Measurements from ENCODE around the gene ZMAT1. TPM values are rescaled to one million over a fixed set of nuclear protein-coding genes. Genes with fewer than 3 reads are reported as not detected.
"Not testable (repeated sequence)": the region's sequence is repeated elsewhere in the genome, so short reads cannot be mapped to it uniquely, and the experiment has no call there.

The ZMAT1 gene
- total RNA-seq, result 14.8 TPM
- 1 to 10 TPM; 1.0 to 2.3 (median 2.0) TPM for polyA plus RNA-seq

DNA sequence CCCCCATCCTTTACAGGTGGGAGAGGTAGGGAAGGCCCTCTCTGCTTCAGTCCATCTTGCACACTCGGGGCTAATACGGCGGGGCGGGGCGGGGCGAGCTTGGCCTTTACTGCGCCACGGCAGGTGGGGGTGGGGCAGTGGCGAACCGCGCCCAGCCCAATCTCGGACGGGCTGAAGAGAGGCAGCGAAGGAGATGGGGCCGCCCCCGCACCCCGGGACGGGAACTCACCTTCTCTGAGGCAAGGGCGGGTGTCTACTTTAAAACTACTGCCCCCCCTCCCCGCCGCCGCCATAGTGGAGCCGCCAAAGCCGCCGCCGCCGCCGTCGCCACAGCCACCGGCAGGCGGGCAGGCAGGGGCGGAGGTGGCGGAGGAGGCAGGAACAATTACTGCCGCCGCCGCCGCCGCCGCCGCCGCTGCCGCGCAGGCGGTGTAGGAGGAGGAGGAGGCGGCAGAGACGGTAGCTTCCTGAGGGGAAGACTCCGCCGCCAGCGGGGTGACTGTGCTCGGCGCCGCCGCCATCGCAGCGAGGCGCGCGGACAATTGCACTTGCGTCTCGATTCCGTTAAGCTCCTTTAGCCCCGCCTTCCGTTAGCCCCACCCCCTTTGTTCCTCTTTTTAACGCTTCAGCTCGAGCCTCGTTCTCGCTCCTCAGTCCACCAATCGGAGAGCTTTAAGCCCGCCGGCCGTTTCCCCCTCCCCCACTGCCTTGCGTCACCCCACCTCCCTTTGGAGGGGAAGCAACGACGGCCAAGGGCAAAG is at the start of gene ZMAT1:
TSS of gene ZMAT1 (minus strand) at position 540 of the 761 bp plus-strand sequence. CDS start at position 521, 19 bp downstream.
- peak within 1 kb of the TSS; percentile 83 for H3K4me3 ChIP-seq (ENCODE audit: low read depth, low read length)
- DNase-seq (peak; percentile 83 to 94 (median 88)), ATAC-seq (ENCODE audit: low read depth in 2 of 2) (peak; percentile 83 to 89)
- Mint-ChIP-seq H3K36me3 (no peaks in the 10 kb centered on the region), H3K4me1 (peaks cover 5 to 22% (median 17%) of the 10 kb centered on the region in 4 donors), H3K9me3 (no peaks in the 10 kb centered on the region), H3K27ac (peak within 1 kb of the TSS; percentile 90 to 99 (median 95)), H3K27me3 (peaks cover 5% of the 10 kb centered on the region), H3K4me3 (peak within 1 kb of the TSS; percentile 83 to 98 (median 86))
- no peaks in the 10 kb centered on the region for H3K27me3 ChIP-seq (ENCODE audit: control insufficient read depth, insufficient read depth, low read length)
- H3K36me3 ChIP-seq (ENCODE audit: control insufficient read depth, insufficient read depth, low read length), result no peaks in the 10 kb centered on the region
- H3K4me1 ChIP-seq (ENCODE audit: control insufficient read depth, insufficient read depth, low read length, poor library complexity, severe bottlenecking), result peaks cover 4% of the 10 kb centered on the region
- H3K9me3 ChIP-seq (ENCODE audit: control insufficient read depth in 2 of 2, low read length in 2 of 2), result no peaks in the 10 kb centered on the region
- peak within 1 kb of the TSS; percentile 84 for H3K27ac ChIP-seq (ENCODE audit: insufficient read depth, low read length, poor library complexity, severe bottlenecking)

DNA sequence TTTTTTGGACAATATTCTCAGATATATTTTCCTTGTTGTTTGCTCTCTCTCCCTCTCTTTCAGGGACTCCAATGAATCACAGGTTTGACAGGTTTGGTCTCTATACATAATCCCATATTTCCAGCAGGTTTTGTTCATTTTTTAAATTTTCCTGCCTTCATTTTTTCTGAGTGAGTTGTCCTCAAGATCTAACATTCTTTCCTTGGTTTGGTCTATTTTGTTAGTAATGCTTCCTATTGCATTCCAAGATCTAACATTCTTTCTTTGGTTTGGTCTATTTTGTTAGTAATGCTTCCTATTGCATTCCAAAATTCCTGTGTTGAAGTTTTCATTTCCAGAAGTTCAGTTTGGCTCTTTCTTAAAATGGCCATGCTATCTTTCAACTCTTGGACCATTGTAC is 45.3 kb upstream of the ZMAT1 start:
- DNase-seq (no peak), ATAC-seq (ENCODE audit: low read depth in 2 of 2) (no peak)
- H3K27ac ChIP-seq (ENCODE audit: insufficient read depth, low read length, poor library complexity, severe bottlenecking), result no peak overlapping the region
- Mint-ChIP-seq H3K4me3 (no peak overlapping the region), H3K36me3 (no peaks in the 10 kb centered on the region), H3K27me3 (peaks cover 5% of the 10 kb centered on the region), H3K9me3 (peaks cover 0 to 3% (median 0%) of the 10 kb centered on the region in 7 donors), H3K4me1 (no peaks in the 10 kb centered on the region), H3K27ac (no peak overlapping the region)
- no peak overlapping the region for H3K4me3 ChIP-seq (ENCODE audit: low read depth, low read length)
- H3K27me3 ChIP-seq (ENCODE audit: control insufficient read depth, insufficient read depth, low read length), result no peaks in the 10 kb centered on the region
- no peaks in the 10 kb centered on the region for H3K4me1 ChIP-seq (ENCODE audit: control insufficient read depth, insufficient read depth, low read length, poor library complexity, severe bottlenecking)
- no peaks in the 10 kb centered on the region for H3K9me3 ChIP-seq (ENCODE audit: control insufficient read depth in 2 of 2, low read length in 2 of 2)
- no peaks in the 10 kb centered on the region for H3K36me3 ChIP-seq (ENCODE audit: control insufficient read depth, insufficient read depth, low read length)

- H3K27me3 Mint-ChIP-seq, result peaks cover 5% of the 10 kb centered on the region
- H3K4me1 Mint-ChIP-seq, result no peaks in the 10 kb centered on the region
- H3K9me3 ChIP-seq (ENCODE audit: control insufficient read depth in 2 of 2, low read length in 2 of 2), result no peaks in the 10 kb centered on the region
- H3K4me3 ChIP-seq (ENCODE audit: low read depth, low read length), result no peak overlapping the region
- ATAC-seq (ENCODE audit: low read depth in 2 of 2) (no peak), DNase-seq (no peak)
- peaks cover 0 to 3% (median 0%) of the 10 kb centered on the region in 7 donors for H3K9me3 Mint-ChIP-seq
- no peaks in the 10 kb centered on the region for H3K36me3 Mint-ChIP-seq
- H3K27me3 ChIP-seq (ENCODE audit: control insufficient read depth, insufficient read depth, low read length), result no peaks in the 10 kb centered on the region
- H3K4me1 ChIP-seq (ENCODE audit: control insufficient read depth, insufficient read depth, low read length, poor library complexity, severe bottlenecking), result no peaks in the 10 kb centered on the region
- no peak overlapping the region for H3K4me3 Mint-ChIP-seq
- H3K27ac Mint-ChIP-seq, result no peak overlapping the region
- H3K36me3 ChIP-seq (ENCODE audit: control insufficient read depth, insufficient read depth, low read length), result no peaks in the 10 kb centered on the region
- no peak overlapping the region for H3K27ac ChIP-seq (ENCODE audit: insufficient read depth, low read length, poor library complexity, severe bottlenecking)
Measured at GRCh38 chrX:101973066-101973465, 41.2 kb upstream of the ZMAT1 start.

- H3K36me3 ChIP-seq (ENCODE audit: control insufficient read depth, insufficient read depth, low read length); H3K9me3 Mint-ChIP-seq; H3K27ac ChIP-seq (ENCODE audit: insufficient read depth, low read length, poor library complexity, severe bottlenecking); H3K27me3 ChIP-seq (ENCODE audit: control insufficient read depth, insufficient read depth, low read length); H3K27ac Mint-ChIP-seq; DNase-seq; H3K9me3 ChIP-seq (ENCODE audit: control insufficient read depth in 2 of 2, low read length in 2 of 2); ATAC-seq (ENCODE audit: low read depth in 2 of 2); H3K4me1 ChIP-seq (ENCODE audit: control insufficient read depth, insufficient read depth, low read length, poor library complexity, severe bottlenecking); H3K4me3 Mint-ChIP-seq; H3K4me1 Mint-ChIP-seq; H3K27me3 Mint-ChIP-seq; H3K4me3 ChIP-seq (ENCODE audit: low read depth, low read length); H3K36me3 Mint-ChIP-seq: not testable (repeated sequence)
Measured at GRCh38 chrX:101964923-101965539, 33.2 kb upstream of the ZMAT1 start.

- Mint-ChIP-seq H3K9me3 (peaks cover 0 to 5% (median 0%) of the 10 kb centered on the region in 7 donors), H3K4me1 (no peaks in the 10 kb centered on the region), H3K27me3 (peaks cover 2% of the 10 kb centered on the region), H3K27ac (no peak overlapping the region), H3K36me3 (no peaks in the 10 kb centered on the region), H3K4me3 (no peak overlapping the region)
- Histone ChIP-seq H3K27ac (ENCODE audit: insufficient read depth, low read length, poor library complexity, severe bottlenecking) (no peak overlapping the region), H3K4me1 (ENCODE audit: control insufficient read depth, insufficient read depth, low read length, poor library complexity, severe bottlenecking) (no peaks in the 10 kb centered on the region), H3K36me3 (ENCODE audit: control insufficient read depth, insufficient read depth, low read length) (no peaks in the 10 kb centered on the region), H3K4me3 (ENCODE audit: low read depth, low read length) (no peak overlapping the region), H3K9me3 (ENCODE audit: control insufficient read depth in 2 of 2, low read length in 2 of 2) (no peaks in the 10 kb centered on the region), H3K27me3 (ENCODE audit: control insufficient read depth, insufficient read depth, low read length) (no peaks in the 10 kb centered on the region)
- ATAC-seq (ENCODE audit: low read depth in 2 of 2) (no peak), DNase-seq (no peak)
Measured at GRCh38 chrX:101958139-101958538, 26.3 kb upstream of the ZMAT1 start.

GRCh38 chrX:101957174-101957573 is 25.3 kb upstream of the ZMAT1 start:
- no peak for DNase-seq
- H3K9me3 Mint-ChIP-seq, result peaks cover 0 to 11% (median 2%) of the 10 kb centered on the region in 7 donors

DNA sequence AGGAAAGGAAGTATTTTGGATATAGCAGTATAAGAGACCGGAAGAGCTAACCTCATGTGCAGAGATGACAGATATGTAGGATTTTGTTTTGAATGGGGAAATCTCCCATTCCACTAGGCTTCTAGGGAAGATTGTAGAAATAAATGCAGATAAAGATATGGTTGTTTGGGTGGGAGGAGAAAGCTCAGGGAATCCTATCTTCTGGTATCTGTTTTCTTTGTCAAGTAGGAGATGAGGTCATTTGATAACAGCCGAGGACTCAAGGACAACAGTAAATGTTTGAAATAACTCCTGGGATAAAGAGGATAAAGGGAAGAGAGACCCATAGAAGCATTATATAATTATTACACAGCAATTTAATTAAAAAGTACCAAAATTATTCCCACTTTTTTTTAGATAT is 24.7 kb upstream of the ZMAT1 start:
- no peaks in the 10 kb centered on the region for H3K9me3 ChIP-seq (ENCODE audit: control insufficient read depth in 2 of 2, low read length in 2 of 2)
- H3K36me3 ChIP-seq (ENCODE audit: control insufficient read depth, insufficient read depth, low read length), result no peaks in the 10 kb centered on the region
- H3K4me1 ChIP-seq (ENCODE audit: control insufficient read depth, insufficient read depth, low read length, poor library complexity, severe bottlenecking), result no peaks in the 10 kb centered on the region
- ATAC-seq (ENCODE audit: low read depth in 2 of 2) (no peak), DNase-seq (no peak)
- no peak overlapping the region for H3K27ac Mint-ChIP-seq
- no peaks in the 10 kb centered on the region for H3K27me3 ChIP-seq (ENCODE audit: control insufficient read depth, insufficient read depth, low read length)
- peaks cover 4% of the 10 kb centered on the region for H3K27me3 Mint-ChIP-seq
- no peak overlapping the region for H3K27ac ChIP-seq (ENCODE audit: insufficient read depth, low read length, poor library complexity, severe bottlenecking)
- H3K4me3 ChIP-seq (ENCODE audit: low read depth, low read length), result no peak overlapping the region
- no peak overlapping the region for H3K4me3 Mint-ChIP-seq
- H3K4me1 Mint-ChIP-seq, result no peaks in the 10 kb centered on the region
- H3K9me3 Mint-ChIP-seq, result peaks cover 0 to 11% (median 0%) of the 10 kb centered on the region in 7 donors
- H3K36me3 Mint-ChIP-seq, result no peaks in the 10 kb centered on the region

More at GRCh38 chrX:101957174-101957573, 25.3 kb upstream of the ZMAT1 start:
- H3K27me3 Mint-ChIP-seq, result peaks cover 4% of the 10 kb centered on the region
- H3K4me1 Mint-ChIP-seq, result no peaks in the 10 kb centered on the region
- H3K27me3 ChIP-seq (ENCODE audit: control insufficient read depth, insufficient read depth, low read length), result no peaks in the 10 kb centered on the region
- no peak overlapping the region for H3K27ac Mint-ChIP-seq
- H3K4me1 ChIP-seq (ENCODE audit: control insufficient read depth, insufficient read depth, low read length, poor library complexity, severe bottlenecking), result no peaks in the 10 kb centered on the region
- no peaks in the 10 kb centered on the region for H3K36me3 Mint-ChIP-seq
- no peak overlapping the region for H3K27ac ChIP-seq (ENCODE audit: insufficient read depth, low read length, poor library complexity, severe bottlenecking)
- no peak overlapping the region for H3K4me3 ChIP-seq (ENCODE audit: low read depth, low read length)
- H3K4me3 Mint-ChIP-seq, result no peak overlapping the region
- no peaks in the 10 kb centered on the region for H3K36me3 ChIP-seq (ENCODE audit: control insufficient read depth, insufficient read depth, low read length)
- no peaks in the 10 kb centered on the region for H3K9me3 ChIP-seq (ENCODE audit: control insufficient read depth in 2 of 2, low read length in 2 of 2)
- no peak for ATAC-seq (ENCODE audit: low read depth in 2 of 2)

All from CD4-positive, CD25-positive, alpha-beta regulatory T cell (primary cell).